Measurements from ENCODE around the gene PLXNA4. TPM values are rescaled to one million over a fixed set of nuclear protein-coding genes. Genes with fewer than 3 reads are reported as not detected.

Gene PLXNA4
- total and polyA plus RNA-seq, 3 experiments from 2014 or later, result 0.02 to 0.05 TPM; not detected in 1

- Mint-ChIP-seq H3K36me3 (no peaks in the 10 kb centered on the region), H3K9me3 (no peaks in the 10 kb centered on the region), H3K27ac (no peak overlapping the region), H3K4me3 (no peak overlapping the region), H3K27me3 (peaks cover 7 to 27% of the 10 kb centered on the region in 2 donors), H3K4me1 (no peaks in the 10 kb centered on the region)
- Histone ChIP-seq H3K27ac (ENCODE audit: low read depth, low read length) (no peak overlapping the region), H3K27me3 (ENCODE audit: insufficient read depth, low read length, poor library complexity, severe bottlenecking) (no peaks in the 10 kb centered on the region), H3K4me1 (ENCODE audit: insufficient read depth, low read length) (no peaks in the 10 kb centered on the region), H3K4me3 (ENCODE audit: low read length) (no peak overlapping the region), H3K9me3 (ENCODE audit: low read length) (no peaks in the 10 kb centered on the region), H3K36me3 (ENCODE audit: insufficient read depth, low read length) (no peaks in the 10 kb centered on the region)
- DNase-seq, result no peak
- POLR2A ChIA-PET, result no interaction called here
- CTCF ChIA-PET, result interaction anchor here (0.9 kb wide), 1 partner anchor 19 kb away, joined by 3 read pairs; no protein-coding TSS in a partner anchor
Observed at GRCh38 chr7:132381742-132382472, 194.4 kb downstream of the PLXNA4 start.

- H3K4me3 Mint-ChIP-seq, result no peak overlapping the region
- H3K27ac Mint-ChIP-seq, result no peak overlapping the region
Observed at GRCh38 chr7:132380059-132380458, 196.2 kb downstream of the PLXNA4 start.

GRCh38 chr7:132379292-132379691, 197.0 kb downstream of the PLXNA4 start:
- Mint-ChIP-seq H3K27ac (no peak overlapping the region), H3K27me3 (peaks cover 12 to 24% of the 10 kb centered on the region in 2 donors), H3K36me3 (no peaks in the 10 kb centered on the region), H3K4me1 (no peaks in the 10 kb centered on the region), H3K9me3 (no peaks in the 10 kb centered on the region), H3K4me3 (no peak overlapping the region)
- ChIA-PET CTCF (no interaction called here), POLR2A (no interaction called here)
- Histone ChIP-seq H3K27ac (ENCODE audit: low read depth, low read length) (no peak overlapping the region), H3K9me3 (ENCODE audit: low read length) (no peaks in the 10 kb centered on the region), H3K36me3 (ENCODE audit: insufficient read depth, low read length) (no peaks in the 10 kb centered on the region), H3K4me3 (ENCODE audit: low read length) (no peak overlapping the region), H3K4me1 (ENCODE audit: insufficient read depth, low read length) (no peaks in the 10 kb centered on the region), H3K27me3 (ENCODE audit: insufficient read depth, low read length, poor library complexity, severe bottlenecking) (no peaks in the 10 kb centered on the region)
- DNase-seq, result no peak

More at GRCh38 chr7:132380059-132380458, 196.2 kb downstream of the PLXNA4 start:
- Mint-ChIP-seq H3K27me3 (peaks cover 12 to 24% of the 10 kb centered on the region in 2 donors), H3K4me1 (no peaks in the 10 kb centered on the region), H3K9me3 (no peaks in the 10 kb centered on the region), H3K36me3 (no peaks in the 10 kb centered on the region)
- Histone ChIP-seq H3K9me3 (ENCODE audit: low read length) (no peaks in the 10 kb centered on the region), H3K4me3 (ENCODE audit: low read length) (no peak overlapping the region), H3K27me3 (ENCODE audit: insufficient read depth, low read length, poor library complexity, severe bottlenecking) (no peaks in the 10 kb centered on the region), H3K36me3 (ENCODE audit: insufficient read depth, low read length) (no peaks in the 10 kb centered on the region), H3K4me1 (ENCODE audit: insufficient read depth, low read length) (no peaks in the 10 kb centered on the region), H3K27ac (ENCODE audit: low read depth, low read length) (no peak overlapping the region)
- DNase-seq, result no peak
- ChIA-PET POLR2A (no interaction called here), CTCF (no interaction called here)

GRCh38 chr7:132377703-132378584, 198.3 kb downstream of the PLXNA4 start:
- Histone ChIP-seq H3K4me3 (ENCODE audit: low read length) (no peak overlapping the region), H3K36me3 (ENCODE audit: insufficient read depth, low read length) (no peaks in the 10 kb centered on the region), H3K4me1 (ENCODE audit: insufficient read depth, low read length) (no peaks in the 10 kb centered on the region), H3K27ac (ENCODE audit: low read depth, low read length) (no peak overlapping the region), H3K27me3 (ENCODE audit: insufficient read depth, low read length, poor library complexity, severe bottlenecking) (no peaks in the 10 kb centered on the region), H3K9me3 (ENCODE audit: low read length) (no peaks in the 10 kb centered on the region)
- Mint-ChIP-seq H3K27ac (peak overlapping the region in 1 of 8 donors; percentile 34), H3K27me3 (peaks cover 11 to 16% of the 10 kb centered on the region in 2 donors), H3K4me1 (no peaks in the 10 kb centered on the region), H3K4me3 (no peak overlapping the region), H3K9me3 (no peaks in the 10 kb centered on the region), H3K36me3 (no peaks in the 10 kb centered on the region)
- CTCF ChIA-PET, result no interaction called here
- POLR2A ChIA-PET, result no interaction called here
- no peak for DNase-seq

- H3K4me1 ChIP-seq (ENCODE audit: insufficient read depth, low read length), result no peaks in the 10 kb centered on the region
- DNase-seq, result no peak
- Mint-ChIP-seq H3K27me3 (peaks cover 11 to 13% of the 10 kb centered on the region in 2 donors), H3K27ac (no peak overlapping the region), H3K36me3 (no peaks in the 10 kb centered on the region), H3K9me3 (no peaks in the 10 kb centered on the region), H3K4me3 (no peak overlapping the region), H3K4me1 (no peaks in the 10 kb centered on the region)
- no peaks in the 10 kb centered on the region for H3K9me3 ChIP-seq (ENCODE audit: low read length)
- H3K4me3 ChIP-seq (ENCODE audit: low read length), result no peak overlapping the region
- H3K27me3 ChIP-seq (ENCODE audit: insufficient read depth, low read length, poor library complexity, severe bottlenecking), result no peaks in the 10 kb centered on the region
- ChIA-PET POLR2A (no interaction called here), CTCF (no interaction called here)
- H3K36me3 ChIP-seq (ENCODE audit: insufficient read depth, low read length), result no peaks in the 10 kb centered on the region
- H3K27ac ChIP-seq (ENCODE audit: low read depth, low read length), result no peak overlapping the region
Observed at GRCh38 chr7:132377015-132377414, 199.3 kb downstream of the PLXNA4 start.

GRCh38 chr7:132376361-132377013, 199.8 kb downstream of the PLXNA4 start:
- CTCF ChIA-PET, result no interaction called here
- no peaks in the 10 kb centered on the region for H3K27me3 ChIP-seq (ENCODE audit: insufficient read depth, low read length, poor library complexity, severe bottlenecking)
- POLR2A ChIA-PET, result no interaction called here

GRCh38 chr7:132373879-132374278, 202.4 kb downstream of the PLXNA4 start:
- Mint-ChIP-seq H3K4me3 (no peak overlapping the region), H3K9me3 (no peaks in the 10 kb centered on the region), H3K4me1 (no peaks in the 10 kb centered on the region), H3K36me3 (no peaks in the 10 kb centered on the region), H3K27ac (no peak overlapping the region), H3K27me3 (peaks cover 5 to 13% of the 10 kb centered on the region in 2 donors)
- no peaks in the 10 kb centered on the region for H3K4me1 ChIP-seq (ENCODE audit: insufficient read depth, low read length)
- no peaks in the 10 kb centered on the region for H3K36me3 ChIP-seq (ENCODE audit: insufficient read depth, low read length)
- no peak overlapping the region for H3K27ac ChIP-seq (ENCODE audit: low read depth, low read length)
- ChIA-PET CTCF (interaction anchor here (1.0 to 1.3 kb wide), 2 partner anchors 20 to 207 kb away, joined by 3 to 5 read pairs; no protein-coding TSS in a partner anchor), POLR2A (no interaction called here)
- H3K9me3 ChIP-seq (ENCODE audit: low read length), result no peaks in the 10 kb centered on the region
- H3K27me3 ChIP-seq (ENCODE audit: insufficient read depth, low read length, poor library complexity, severe bottlenecking), result no peaks in the 10 kb centered on the region
- DNase-seq, result no peak
- no peak overlapping the region for H3K4me3 ChIP-seq (ENCODE audit: low read length)

More at GRCh38 chr7:132376361-132377013, 199.8 kb downstream of the PLXNA4 start:
- Histone ChIP-seq H3K9me3 (ENCODE audit: low read length) (no peaks in the 10 kb centered on the region), H3K27ac (ENCODE audit: low read depth, low read length) (no peak overlapping the region), H3K4me3 (ENCODE audit: low read length) (no peak overlapping the region), H3K36me3 (ENCODE audit: insufficient read depth, low read length) (no peaks in the 10 kb centered on the region), H3K4me1 (ENCODE audit: insufficient read depth, low read length) (no peaks in the 10 kb centered on the region)
- H3K27ac Mint-ChIP-seq, result peak overlapping the region in 1 of 8 donors; percentile 31
- peaks cover 6 to 13% of the 10 kb centered on the region in 2 donors for H3K27me3 Mint-ChIP-seq
- DNase-seq, result no peak
- no peaks in the 10 kb centered on the region for H3K9me3 Mint-ChIP-seq
- H3K36me3 Mint-ChIP-seq, result no peaks in the 10 kb centered on the region
- no peak overlapping the region for H3K4me3 Mint-ChIP-seq
- no peaks in the 10 kb centered on the region for H3K4me1 Mint-ChIP-seq

- Histone ChIP-seq H3K36me3 (ENCODE audit: insufficient read depth, low read length) (no peaks in the 10 kb centered on the region), H3K4me1 (ENCODE audit: insufficient read depth, low read length) (no peaks in the 10 kb centered on the region), H3K4me3 (ENCODE audit: low read length) (no peak overlapping the region), H3K9me3 (ENCODE audit: low read length) (no peaks in the 10 kb centered on the region), H3K27me3 (ENCODE audit: insufficient read depth, low read length, poor library complexity, severe bottlenecking) (no peaks in the 10 kb centered on the region), H3K27ac (ENCODE audit: low read depth, low read length) (no peak overlapping the region)
- Mint-ChIP-seq H3K36me3 (no peaks in the 10 kb centered on the region), H3K27me3 (peaks cover 8 to 10% of the 10 kb centered on the region in 2 donors), H3K4me1 (no peaks in the 10 kb centered on the region), H3K9me3 (no peaks in the 10 kb centered on the region), H3K4me3 (no peak overlapping the region), H3K27ac (no peak overlapping the region)
- DNase-seq, result no peak
- CTCF ChIA-PET, result no interaction called here
- POLR2A ChIA-PET, result no interaction called here
Observed at GRCh38 chr7:132373041-132373440, 203.2 kb downstream of the PLXNA4 start.

Measured in CD8-positive, alpha-beta memory T cell (primary cell).